K562 (cell line): ENCODE data around the gene SPATA45. TPM values are rescaled to one million over a fixed set of nuclear protein-coding genes. Genes with fewer than 3 reads are reported as not detected.

ENCODE experiments used
- ATAC-seq: fragments of 200-7000 bp; cut with Tn5 transposase; 3 replicates; pipeline ENCODE4 v1.9.1; 2020; ENCODE audit warnings: moderate library complexity
- BruUV-seq: library from RNA; stranded (reverse); fragments of 400-500 nt; replicated peaks from 2 replicates; lab custom pipeline; 2021; lab: Mats Ljungman, UMichigan
- CTCF ChIA-PET: fragments of 300-600 bp; formaldehyde crosslinking; extraction: SDS; loops from one replicate; lab custom pipeline; 2021; ENCODE audit warnings: low intra/inter-chr PET ratio; lab: Yijun Ruan, JAX
- POLR2A ChIA-PET: fragments of 300-600, 350-650 bp; sonication (Branson Sonifier 250); formaldehyde crosslinking; extraction: SDS; loops from one replicate; lab custom pipeline; 2021; ENCODE audit warnings: antibody characterized with exemption, inconsistent platforms; lab: Yijun Ruan, JAX
- DNase-seq, 4 experiments: peaks; one replicate each; pipeline versions ENCODE4 v3.0.0 to v3.0.0-alpha.2; 2011 to 2018; ENCODE audit warnings: low spot score in 3 of 4, mixed read lengths in 3 of 4; ENCODE audit errors: extremely low read depth in 1 of 4
- FAIRE-seq: peaks from 2 replicates; lab custom pipeline; 2011; peaks lifted over from hg19 to GRCh38; lab: Jason Lieb, UNC
- H2AFZ ChIP-seq: 2 replicates; pipeline ENCODE4 v1.6.0; 2011; ENCODE audit warnings: low read depth, low read length, control low read depth, inconsistent platforms
- H3K27ac ChIP-seq: fragments of 200-600 bp; 3 replicates; pipeline ENCODE4 v1.8.0; 2011; ENCODE audit warnings: low read depth, mild to moderate bottlenecking, control low read depth, inconsistent platforms, low read length, moderate library complexity, mixed read lengths; ENCODE audit errors: extremely low read depth
- H3K27me3 ChIP-seq, 2 experiments: fragments of 300-600 bp in 1 of 2; 2 replicates in 1 of 2; 3 replicates in 1 of 2; pipeline versions ENCODE4 v1.6.0 to v1.8.0; 2011; ENCODE audit warnings: inconsistent platforms in 2 of 2, low read length in 2 of 2, mild to moderate bottlenecking in 1 of 2, mixed read lengths in 1 of 2, moderate library complexity in 1 of 2; ENCODE audit not compliant: control insufficient read depth in 2 of 2, insufficient read depth in 2 of 2
- H3K36me3 ChIP-seq: fragments of 300-600 bp; 3 replicates; pipeline ENCODE4 v1.8.0; 2011; ENCODE audit warnings: mild to moderate bottlenecking, low read length, inconsistent platforms; ENCODE audit not compliant: control insufficient read depth, insufficient read depth
- H3K4me1 ChIP-seq, 2 experiments: fragments of 200-600 bp in 1 of 2; replicated peaks in 1 of 2; 2 replicates in 1 of 2; 3 replicates in 1 of 2; pipeline versions ENCODE4 v1.5.1 to v1.8.0; 2011; ENCODE audit warnings: inconsistent platforms in 2 of 2, low read length in 2 of 2, mild to moderate bottlenecking in 1 of 2, mixed read lengths in 1 of 2, moderate library complexity in 1 of 2; ENCODE audit not compliant: control insufficient read depth in 2 of 2, insufficient read depth in 2 of 2
- H3K4me2 ChIP-seq: 2 replicates; pipeline ENCODE4 v1.6.1; 2011; ENCODE audit warnings: low read length, control low read depth, inconsistent platforms, mixed read lengths; ENCODE audit not compliant: insufficient read depth
- H3K4me3 ChIP-seq: fragments of 200-600 bp; sonication (generic), shearing (Covaris generic); 2 replicates; pipeline ENCODE4 v1.5.1; 2016; ENCODE audit warnings: control low read depth, inconsistent platforms
- H3K79me2 ChIP-seq: fragments of 200-600 bp; 3 replicates; pipeline ENCODE4 v1.8.0; 2011; ENCODE audit warnings: low read length, inconsistent platforms; ENCODE audit not compliant: control insufficient read depth, insufficient read depth
- H3K9ac ChIP-seq, 2 experiments: 2 replicates each; pipeline versions ENCODE4 v1.6.0 to v1.6.1; 2011; ENCODE audit warnings: low read depth in 2 of 2, low read length in 2 of 2, control low read depth in 1 of 2, inconsistent platforms in 1 of 2, mild to moderate bottlenecking in 1 of 2, mixed read lengths in 1 of 2; ENCODE audit not compliant: insufficient read depth in 1 of 2
- H3K9me1 ChIP-seq: one replicate; pipeline ENCODE4 v1.6.0; 2011; ENCODE audit warnings: inconsistent platforms, mild to moderate bottlenecking, low read length, moderate library complexity; ENCODE audit not compliant: control insufficient read depth, insufficient read depth
- H3K9me3 ChIP-seq: replicated peaks from 2 replicates; pipeline ENCODE4 v1.5.1; 2011; ENCODE audit warnings: low read depth, low read length, inconsistent platforms; ENCODE audit not compliant: control insufficient read depth, insufficient read depth
- H4K20me1 ChIP-seq: replicated peaks from 2 replicates; pipeline ENCODE4 v1.6.1; 2011; ENCODE audit warnings: low read length, inconsistent platforms, mixed read lengths; ENCODE audit not compliant: control insufficient read depth, insufficient read depth
- RFX7 ChIP-seq: fragments of 250-450 bp; sonication (Bioruptor Pico); IDR thresholded peaks from 2 replicates; pipeline ENCODE4 v1.5.1; 2021; ENCODE audit warnings: mild to moderate bottlenecking
- STAT6 ChIP-seq: sonication (generic); formaldehyde crosslinking; IDR thresholded peaks from 2 replicates; pipeline ENCODE4 v1.8.1; 2023; ENCODE audit warnings: mild to moderate bottlenecking, missing genetic modification reagents
- WGBS: fragments of 100-300 bp; shearing (Covaris generic); methylation state at CpG from one replicate; pipeline ENCODE4 v1.1.6; 2016; ENCODE audit warnings: low coverage, mixed read lengths; ENCODE audit not compliant: insufficient coverage; ENCODE audit errors: missing lambda C conversion rate; 5-methylcytosine and 5-hydroxymethylcytosine counted together
- in situ Hi-C: fragments of 300-500 bp; cut with MboI; formaldehyde crosslinking; loops from 4 replicates; pipeline ENCODE4 v1.15.0; 2018; ENCODE audit warnings: inconsistent platforms, mixed read lengths
- intact Hi-C: fragments of 100-400 bp; cut with micrococcal nuclease; formaldehyde crosslinking; loops from 2 replicates; pipeline ENCODE4 v1.14.2; 2022
- polyA plus RNA-seq, 8 experiments: library from polyadenylated mRNA; depleted of rRNA in 4 of 8; stranded (reverse) in 5 of 8; unstranded in 3 of 8; fragments of >200 nt; fragmentation: Nextera tagmentation in 2 of 8; fragmentation: Illumina TruSeq in 1 of 8; extraction: Ambion mirVana in 2 of 8; extraction: Trizol in 1 of 8; gene quantifications; 2 replicates each; pipeline versions ENCODE4 v1.2.1 to v1.2.3, GENCODE V29; 2011 to 2014; ENCODE audit warnings: inconsistent platforms in 1 of 8, missing spikeins in 1 of 8
- total RNA-seq, 7 experiments: library from RNA; depleted of rRNA in 6 of 7; stranded (reverse); fragments of >200 nt in 6 of 7; fragmentation: Illumina TruSeq in 2 of 7; extraction: Trizol in 2 of 7; gene quantifications; 2 replicates each; pipeline versions ENCODE4 v1.2.1 to v1.2.3, GENCODE V29; 2011 to 2021; ENCODE audit warnings: low replicate concordance in 1 of 7

The SPATA45 gene
- total and polyA plus RNA-seq, 9 of the 15 experiments (the other 6 are each of a cell fraction or from before 2014, with no cell fraction given) = 0.18 TPM; not detected in 8

- 84% methylated on average over 1 of the region's 1 CpG for WGBS
- no TSS peak for BruUV-seq
- H3K79me2 ChIP-seq = peaks cover 23% of the 10 kb centered on the region
- POLR2A ChIA-PET = interaction anchor here (0.6 kb wide), 1 partner anchor 729 kb away, joined by 3 read pairs; no protein-coding TSS in a partner anchor
- CTCF ChIA-PET = interaction anchor here (0.7 to 1.3 kb wide), 2 partner anchors 286 to 328 kb away, joined by 4 read pairs; no protein-coding TSS in a partner anchor
- H3K4me2 ChIP-seq = no peak overlapping the region
- no peak overlapping the region for H2AFZ ChIP-seq
- no peak overlapping the region for H3K9ac ChIP-seq
- DNase-seq = no peak
- no peaks in the 10 kb centered on the region for H3K27me3 ChIP-seq
- intact Hi-C loops = loop anchor here (2.0 to 5.0 kb wide), 5 partner anchors 33 to 327 kb away; partner anchors contain the start of gene BATF3
- no peak overlapping the region for H3K4me3 ChIP-seq
- TF ChIP-seq RFX7 (CRISPR knock-in tag) = no peak
- no peak for TF ChIP-seq STAT6 (CRISPR knock-in tag)
- peaks cover 79% of the 10 kb centered on the region for H3K36me3 ChIP-seq
- peaks cover 0 to 8% of the 10 kb centered on the region in 2 experiments; a peak in 1 of 5 replicates for H3K4me1 ChIP-seq
- in situ Hi-C loops = no loop called here
- H3K27ac ChIP-seq = no peak overlapping the region
- ATAC-seq = no peak
- no peak for FAIRE-seq
- no peaks in the 10 kb centered on the region for H4K20me1 ChIP-seq
- H3K9me3 ChIP-seq = no peaks in the 10 kb centered on the region
- no peaks in the 10 kb centered on the region for H3K9me1 ChIP-seq
Measured at GRCh38 chr1:212783976-212784375, 63.5 kb downstream of the SPATA45 start.
